ENCODE measurements around the gene OR2G6.
"Not testable (repeated sequence)": the region's sequence is repeated elsewhere in the genome, so short reads cannot be mapped to it uniquely, and the experiment has no call there.

The OR2G6 gene

GRCh38 chr1:248507773-248508172, at the start of gene OR2G6:
TSS of gene OR2G6 (plus strand) at chr1:248508073. CDS start at chr1:248521647, 13,574 bp downstream.
- DNase-seq, result not testable (repeated sequence)

- not testable (repeated sequence) for DNase-seq
Measured at GRCh38 chr1:248459117-248459516, 48.8 kb upstream of the OR2G6 start.

GRCh38 chr1:248471154-248471553, 36.7 kb upstream of the OR2G6 start:
- no peak for DNase-seq

- not testable (repeated sequence) for DNase-seq
Measured at GRCh38 chr1:248472111-248472510, 35.8 kb upstream of the OR2G6 start.

GRCh38 chr1:248473051-248473450, 34.8 kb upstream of the OR2G6 start, which contains the start of gene OR2T3:
TSS of gene OR2T3 (plus strand) at chr1:248473351. CDS start at chr1:248473351, 0 bp downstream.
- DNase-seq, result not testable (repeated sequence)

- DNase-seq, result not testable (repeated sequence)
Measured at GRCh38 chr1:248475660-248476059, 32.2 kb upstream of the OR2G6 start.

GRCh38 chr1:248481686-248482579, 25.9 kb upstream of the OR2G6 start:
- not testable (repeated sequence) for DNase-seq

- not testable (repeated sequence) for DNase-seq
Measured at GRCh38 chr1:248488289-248488688, 19.6 kb upstream of the OR2G6 start, which contains the start of gene OR2T5. TSS of gene OR2T5 (plus strand) at chr1:248488589. CDS start at chr1:248488589, 0 bp downstream.

GRCh38 chr1:248496661-248497060, 11.2 kb upstream of the OR2G6 start:
- not testable (repeated sequence) for DNase-seq

- not testable (repeated sequence) for DNase-seq
Measured at GRCh38 chr1:248500305-248501035, 7.4 kb upstream of the OR2G6 start.

GRCh38 chr1:248510217-248510616, 2.3 kb downstream of the OR2G6 start:
- DNase-seq, result not testable (repeated sequence)

- no peak for DNase-seq
Measured at GRCh38 chr1:248521856-248522255, 14.0 kb downstream of the OR2G6 start.

GRCh38 chr1:248537449-248537848, 29.6 kb downstream of the OR2G6 start:
- not testable (repeated sequence) for DNase-seq

- DNase-seq, result not testable (repeated sequence)
Measured at GRCh38 chr1:248547383-248547782, 39.5 kb downstream of the OR2G6 start.

GRCh38 chr1:248551027-248551426, 43.2 kb downstream of the OR2G6 start:
- DNase-seq, result not testable (repeated sequence)

- DNase-seq, result not testable (repeated sequence)
Measured at GRCh38 chr1:248562672-248563071, 54.8 kb downstream of the OR2G6 start, which contains the start of gene OR2T29. TSS of gene OR2T29 (minus strand) at chr1:248562772. CDS start at chr1:248559491, 3,281 bp downstream.

- DNase-seq, result not testable (repeated sequence)
Measured at GRCh38 chr1:248565530-248566373, 57.9 kb downstream of the OR2G6 start.

- not testable (repeated sequence) for DNase-seq
Measured at GRCh38 chr1:248569049-248569448, 61.2 kb downstream of the OR2G6 start.

GRCh38 chr1:248570811-248571210, 62.9 kb downstream of the OR2G6 start:
- not testable (repeated sequence) for DNase-seq

- DNase-seq, result not testable (repeated sequence)
Measured at GRCh38 chr1:248572049-248572448, 64.2 kb downstream of the OR2G6 start.

- DNase-seq, result not testable (repeated sequence)
Measured at GRCh38 chr1:248573856-248574255, 66.0 kb downstream of the OR2G6 start.

- not testable (repeated sequence) for DNase-seq
Measured at GRCh38 chr1:248574657-248575056, 66.8 kb downstream of the OR2G6 start, which contains the start of gene OR2T34. TSS of gene OR2T34 (minus strand) at chr1:248574757. CDS start at chr1:248574757, 0 bp downstream.

Data from NCI-H526 treated with DMSO at 0.1 percent for 48 hours (cell line).